HG02642 (cell line): ENCODE measurements around the gene GJA5.
"Not testable (repeated sequence)": the region's sequence is repeated elsewhere in the genome, so short reads cannot be mapped to it uniquely, and the experiment has no call there.

Experiments used
- ATAC-seq: cut with Tn5 transposase; IDR thresholded peaks from one replicate; pipeline ENCODE4 v1.9.1; 2021; ENCODE audit warnings: mild to moderate bottlenecking; ENCODE audit not compliant: unreplicated experiment, poor library complexity

Gene GJA5

GRCh38 chr1:147735423-147735822, 25.0 kb downstream of the GJA5 start:
- ATAC-seq, result no peak

- ATAC-seq, result not testable (repeated sequence)
Measured at GRCh38 chr1:147734291-147734841, 26.0 kb downstream of the GJA5 start.

GRCh38 chr1:147729315-147729714, 31.1 kb downstream of the GJA5 start:
- no peak for ATAC-seq

- ATAC-seq, result no peak
Measured at GRCh38 chr1:147726168-147726567, 34.2 kb downstream of the GJA5 start.

GRCh38 chr1:147725685-147726084, 34.7 kb downstream of the GJA5 start:
- ATAC-seq, result no peak

GRCh38 chr1:147723691-147724323, 36.6 kb downstream of the GJA5 start:
- ATAC-seq, result no peak

GRCh38 chr1:147722124-147722523, 38.3 kb downstream of the GJA5 start:
- no peak for ATAC-seq

GRCh38 chr1:147721716-147722115, 38.7 kb downstream of the GJA5 start:
- no peak for ATAC-seq

GRCh38 chr1:147720557-147720956, 39.8 kb downstream of the GJA5 start:
- ATAC-seq, result no peak

GRCh38 chr1:147719711-147720225, 40.6 kb downstream of the GJA5 start:
- no peak for ATAC-seq

GRCh38 chr1:147719029-147719698, 41.2 kb downstream of the GJA5 start:
- ATAC-seq, result no peak

- ATAC-seq, result no peak
Measured at GRCh38 chr1:147717706-147718097, 42.7 kb downstream of the GJA5 start.

- ATAC-seq, result no peak
Measured at GRCh38 chr1:147717051-147717705, 43.2 kb downstream of the GJA5 start.

- ATAC-seq, result no peak
Measured at GRCh38 chr1:147712605-147713004, 47.8 kb downstream of the GJA5 start.
